ENCODE data around the gene LGI4. TPM values are rescaled to one million over a fixed set of nuclear protein-coding genes. Genes with fewer than 3 reads are reported as not detected.

Gene LGI4
- total and polyA plus RNA-seq, 8 donors: 3.1 to 40.0 (median 13.4) TPM

GRCh38 chr19:35117799-35118198 lies 17.1 kb downstream of the LGI4 start:
- peaks cover 0 to 17% (median 5%) of the 10 kb centered on the region in 4 donors for H3K36me3 ChIP-seq
- H3K4me1 ChIP-seq: peaks cover 26 to 69% (median 41%) of the 10 kb centered on the region in 4 donors
- H3K27me3 ChIP-seq: no peaks in the 10 kb centered on the region
- H3K9me3 ChIP-seq: no peaks in the 10 kb centered on the region
- 26 to 43% (median 39%) methylated on average over 11 of the region's 11 CpGs for WGBS, 5 donors
- DNase-seq: peak; percentile 61 to 74
- H3K4me3 ChIP-seq: peak overlapping the region; percentile 24 to 59 (median 49)
- intact Hi-C loops (cut with DNase I; ENCODE audit: low total_unique reads): no loop called here
- H3K27ac ChIP-seq: peak overlapping the region; percentile 87 to 95 (median 88)
- TF ChIP-seq POLR2AphosphoS5 (IDR thresholded peaks at IDR 0.05) (peak in 2 of 3 donors; percentile 14 to 24), POLR2A (IDR thresholded peaks at IDR 0.05) (no peak), EP300 (IDR thresholded peaks at IDR 0.05) (no peak)

GRCh38 chr19:35117116-35117515 lies 17.7 kb downstream of the LGI4 start:
- peaks cover 0 to 12% (median 3%) of the 10 kb centered on the region in 4 donors for H3K36me3 ChIP-seq

GRCh38 chr19:35116072-35116801 lies 18.6 kb downstream of the LGI4 start:
- WGBS, 5 donors: 30 to 46% (median 37%) methylated on average over 13 of the region's 13 CpGs
- Histone ChIP-seq H3K36me3 (peaks cover 0 to 5% (median 0%) of the 10 kb centered on the region in 4 donors), H3K4me1 (peaks cover 16 to 54% (median 28%) of the 10 kb centered on the region in 4 donors), H3K4me3 (peak overlapping the region; percentile 42 to 59 (median 50)), H3K27ac (peak overlapping the region; percentile 87 to 95 (median 88)), H3K9me3 (no peaks in the 10 kb centered on the region), H3K27me3 (peaks cover 0 to 5% (median 0%) of the 10 kb centered on the region in 3 donors)
- TF ChIP-seq POLR2A (IDR thresholded peaks at IDR 0.05): peak in 1 of 4 donors; percentile 32
- no peak for TF ChIP-seq EP300 (IDR thresholded peaks at IDR 0.05)
- peak in 2 of 3 donors; percentile 67 to 85 for TF ChIP-seq POLR2AphosphoS5 (IDR thresholded peaks at IDR 0.05)
- TF ChIP-seq CTCF (IDR thresholded peaks at IDR 0.05): no peak
- DNase-seq: peak; percentile 85 to 90
- intact Hi-C loops (cut with DNase I; ENCODE audit: low total_unique reads): no loop called here

More at GRCh38 chr19:35117116-35117515, 17.7 kb downstream of the LGI4 start:
- Histone ChIP-seq H3K4me3 (peak overlapping the region; percentile 42 to 59 (median 50)), H3K27ac (peak overlapping the region; percentile 87 to 95 (median 88)), H3K27me3 (no peaks in the 10 kb centered on the region), H3K9me3 (no peaks in the 10 kb centered on the region), H3K4me1 (peaks cover 20 to 62% (median 34%) of the 10 kb centered on the region in 4 donors)
- WGBS, 5 donors: 15 to 52% (median 41%) methylated on average over 8 of the region's 8 CpGs
- intact Hi-C loops (cut with DNase I; ENCODE audit: low total_unique reads): no loop called here
- peak in 1 of 2 donors; percentile 53 for DNase-seq
- no peak for TF ChIP-seq POLR2A (IDR thresholded peaks at IDR 0.05)

- peaks cover 16 to 45% (median 20%) of the 10 kb centered on the region in 4 donors for H3K4me1 ChIP-seq
- H3K4me3 ChIP-seq: peak within 1 kb of the TSS; percentile 42 to 59 (median 50)
- peak; percentile 57 to 77 for DNase-seq
- WGBS, 5 donors: 30 to 49% (median 34%) methylated on average over 13 to 14 of the region's 14 CpGs
- peak within 1 kb of the TSS; percentile 87 to 95 (median 88) for H3K27ac ChIP-seq
- no peaks in the 10 kb centered on the region for H3K9me3 ChIP-seq
- no peaks in the 10 kb centered on the region for H3K36me3 ChIP-seq
- H3K27me3 ChIP-seq: peaks cover 0 to 9% (median 0%) of the 10 kb centered on the region in 3 donors
- intact Hi-C loops (cut with DNase I; ENCODE audit: low total_unique reads): no loop called here
- no peak for TF ChIP-seq POLR2A (IDR thresholded peaks at IDR 0.05)
- TF ChIP-seq POLR2AphosphoS5 (IDR thresholded peaks at IDR 0.05): peak in 1 of 3 donors; percentile 49
- TF ChIP-seq CTCF (IDR thresholded peaks at IDR 0.05): no peak
- TF ChIP-seq EP300 (IDR thresholded peaks at IDR 0.05): no peak
These were observed 19.5 kb downstream of the LGI4 start, which contains the start of gene FXYD3 for GRCh38 chr19:35115177-35115951. TSS of gene FXYD3 (plus strand) at chr19:35115823. CDS start at chr19:35119377, 3,554 bp downstream.
